Transverse colon (tissue), 4 donors: ENCODE measurements around the gene ZDHHC6. TPM values are rescaled to one million over a fixed set of nuclear protein-coding genes. Genes with fewer than 3 reads are reported as not detected.

Experiments used
- DNase-seq: peaks from one replicate; pipeline ENCODE4 v3.0.0-alpha.2; 2019
- H3K27ac ChIP-seq, 4 donors: fragments of 200-600 bp; sonication (generic); 2 replicates each; pipeline ENCODE4 v1.5.1; 2016 to 2018; ENCODE audit warnings: inconsistent platforms in 4 of 4
- H3K27me3 ChIP-seq: fragments of 200-600 bp; sonication (generic); 2 replicates; pipeline ENCODE4 v1.5.1; 2017; ENCODE audit warnings: inconsistent platforms
- H3K36me3 ChIP-seq, 4 donors: fragments of 200-600 bp; sonication (generic); 2 replicates each; pipeline ENCODE4 v1.5.1; 2017 to 2019; ENCODE audit warnings: inconsistent platforms in 4 of 4
- H3K4me1 ChIP-seq, 4 donors: fragments of 200-600 bp; sonication (generic); 2 replicates each; pipeline ENCODE4 v1.5.1; 2017 to 2020; ENCODE audit warnings: inconsistent platforms in 4 of 4
- H3K4me3 ChIP-seq, 4 donors: fragments of 200-600 bp; sonication (generic); 1 replicate in 1 of 4; 2 replicates in 3 of 4; pipeline versions ENCODE4 v1.5.1 to v1.6.1; 2017 to 2019; ENCODE audit warnings: inconsistent platforms in 4 of 4
- H3K9me3 ChIP-seq, 2 donors: fragments of 200-600 bp; sonication (generic); 2 replicates each; pipeline ENCODE4 v1.5.1; 2017 to 2019; ENCODE audit warnings: inconsistent platforms in 2 of 2
- EP300 ChIP-seq: sonication (generic); formaldehyde crosslinking; IDR thresholded peaks from one replicate; pipeline ENCODE4 v1.6.1; 2017; ENCODE audit warnings: antibody characterized with exemption, low read depth
- POLR2A ChIP-seq: fragments of 450-650 bp; IDR thresholded peaks from one replicate; pipeline ENCODE4 v1.6.1; 2016; ENCODE audit warnings: antibody characterized with exemption, mild to moderate bottlenecking, moderate library complexity
- POLR2AphosphoS5 ChIP-seq, 3 donors: sonication (generic); formaldehyde crosslinking; IDR thresholded peaks; one replicate each; pipeline ENCODE4 v1.6.1; 2016; ENCODE audit warnings: antibody characterized with exemption in 3 of 3
- WGBS, 2 donors: methylation state at CpG; one replicate each; pipeline ENCODE4 v1.1.5; 2018; ENCODE audit warnings: low coverage in 1 of 2; 5-methylcytosine and 5-hydroxymethylcytosine counted together
- in situ Hi-C, 4 donors: fragments of 200-750 bp; cut with MboI; loops; one replicate each; pipeline versions ENCODE4 v1.15.0 to v1.15.1; 2017; ENCODE audit warnings: low sequenced_read_pairs in 3 of 4, low pct_ligation_motif_present in 1 of 4, low pct_unique_long_range_greater_than_20kb in 1 of 4
- intact Hi-C: fragments of 100-400 bp; cut with DNase I; formaldehyde crosslinking; loops from one replicate; pipeline ENCODE4 v1.15.1; 2023; ENCODE audit warnings: low total_unique reads
- total RNA-seq, 4 donors: library from RNA; depleted of rRNA; stranded (reverse); fragments of >200 nt; gene quantifications; one replicate each; pipeline ENCODE4 v1.1.0, GENCODE V29; 2016
- TF ChIP-seq, protein P1 (sequence below), 5 experiments: fragments of 200-600 bp in 3 of 5; fragments of 450-650 bp in 2 of 5; sonication (generic) in 3 of 5; IDR thresholded peaks; 1 replicate in 2 of 5; 2 replicates in 3 of 5; pipeline ENCODE4 v1.5.1; 2016 to 2017; ENCODE audit warnings: antibody characterized with exemption in 5 of 5, inconsistent platforms in 3 of 5, mild to moderate bottlenecking in 2 of 5, moderate library complexity in 1 of 5

ZDHHC6 gene
- total RNA-seq, 4 donors from 2014 or later = 13.1 to 46.4 (median 24.6) TPM

- H3K27me3 ChIP-seq = no peaks in the 10 kb centered on the region
- H3K4me1 ChIP-seq = no peaks in the 10 kb centered on the region
- no peaks in the 10 kb centered on the region for H3K9me3 ChIP-seq
- no peak for TF ChIP-seq POLR2AphosphoS5 (IDR thresholded peaks at IDR 0.05)
- H3K4me3 ChIP-seq = no peak overlapping the region
- no peak for DNase-seq
- in situ Hi-C loops (loop anchor here in 1 of 4 donors (25.0 kb wide), 1 partner anchor 926 kb away; no protein-coding TSS in a partner anchor), intact Hi-C loops (no loop called here)
- H3K36me3 ChIP-seq = peaks cover 0 to 21% (median 10%) of the 10 kb centered on the region in 4 donors
- 92 to 99% methylated on average over 3 to 4 of the region's 4 CpGs for WGBS, 2 donors
- no peak overlapping the region for H3K27ac ChIP-seq
Measured at GRCh38 chr10:112461029-112461887, 14.5 kb upstream of the ZDHHC6 start.

GRCh38 chr10:112460366-112460765 is 13.7 kb upstream of the ZDHHC6 start:
- H3K4me3 ChIP-seq = no peak overlapping the region
- intact Hi-C loops = no loop called here
- WGBS, 2 donors = 87 to 97% methylated on average over 2 of the region's 2 CpGs
- in situ Hi-C loops = loop anchor here in 1 of 4 donors (25.0 kb wide), 1 partner anchor 927 kb away; no protein-coding TSS in a partner anchor
- no peak overlapping the region for H3K27ac ChIP-seq
- DNase-seq = no peak
- H3K36me3 ChIP-seq = peaks cover 0 to 15% (median 7%) of the 10 kb centered on the region in 4 donors
- H3K4me1 ChIP-seq = no peaks in the 10 kb centered on the region
- H3K9me3 ChIP-seq = no peaks in the 10 kb centered on the region
- no peak for TF ChIP-seq POLR2A
- TF ChIP-seq, protein P1, sequence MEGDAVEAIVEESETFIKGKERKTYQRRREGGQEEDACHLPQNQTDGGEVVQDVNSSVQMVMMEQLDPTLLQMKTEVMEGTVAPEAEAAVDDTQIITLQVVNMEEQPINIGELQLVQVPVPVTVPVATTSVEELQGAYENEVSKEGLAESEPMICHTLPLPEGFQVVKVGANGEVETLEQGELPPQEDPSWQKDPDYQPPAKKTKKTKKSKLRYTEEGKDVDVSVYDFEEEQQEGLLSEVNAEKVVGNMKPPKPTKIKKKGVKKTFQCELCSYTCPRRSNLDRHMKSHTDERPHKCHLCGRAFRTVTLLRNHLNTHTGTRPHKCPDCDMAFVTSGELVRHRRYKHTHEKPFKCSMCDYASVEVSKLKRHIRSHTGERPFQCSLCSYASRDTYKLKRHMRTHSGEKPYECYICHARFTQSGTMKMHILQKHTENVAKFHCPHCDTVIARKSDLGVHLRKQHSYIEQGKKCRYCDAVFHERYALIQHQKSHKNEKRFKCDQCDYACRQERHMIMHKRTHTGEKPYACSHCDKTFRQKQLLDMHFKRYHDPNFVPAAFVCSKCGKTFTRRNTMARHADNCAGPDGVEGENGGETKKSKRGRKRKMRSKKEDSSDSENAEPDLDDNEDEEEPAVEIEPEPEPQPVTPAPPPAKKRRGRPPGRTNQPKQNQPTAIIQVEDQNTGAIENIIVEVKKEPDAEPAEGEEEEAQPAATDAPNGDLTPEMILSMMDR (IDR thresholded peaks at IDR 0.05) = no peak
- no peak for TF ChIP-seq POLR2AphosphoS5 (IDR thresholded peaks at IDR 0.05)
- no peak for TF ChIP-seq EP300
- no peaks in the 10 kb centered on the region for H3K27me3 ChIP-seq

- Histone ChIP-seq H3K27me3 (no peaks in the 10 kb centered on the region), H3K36me3 (peaks cover 0 to 4% (median 0%) of the 10 kb centered on the region in 4 donors), H3K4me3 (no peak overlapping the region), H3K9me3 (no peaks in the 10 kb centered on the region), H3K4me1 (peaks cover 0 to 6% (median 0%) of the 10 kb centered on the region in 4 donors), H3K27ac (no peak overlapping the region)
- in situ Hi-C loops = loop anchor here in 1 of 4 donors (25.0 kb wide), 1 partner anchor 931 kb away; no protein-coding TSS in a partner anchor
- TF ChIP-seq POLR2AphosphoS5 (IDR thresholded peaks at IDR 0.05) (no peak), EP300 (no peak), POLR2A (no peak)
- TF ChIP-seq, protein P1 (IDR thresholded peaks at IDR 0.05) = no peak
- WGBS, 2 donors = 95 to 100% methylated on average over 1 to 2 of the region's 2 CpGs
- DNase-seq = no peak
- intact Hi-C loops = no loop called here
Measured at GRCh38 chr10:112456533-112456932, 9.8 kb upstream of the ZDHHC6 start.

- Histone ChIP-seq H3K9me3 (no peaks in the 10 kb centered on the region), H3K27me3 (no peaks in the 10 kb centered on the region), H3K36me3 (no peaks in the 10 kb centered on the region), H3K4me1 (peaks cover 0 to 6% (median 0%) of the 10 kb centered on the region in 4 donors), H3K27ac (no peak overlapping the region), H3K4me3 (no peak overlapping the region)
- intact Hi-C loops (no loop called here), in situ Hi-C loops (loop anchor here in 1 of 4 donors (25.0 kb wide), 1 partner anchor 932 kb away; no protein-coding TSS in a partner anchor)
- WGBS, 2 donors = 22 to 70% methylated on average over 1 to 2 of the region's 3 CpGs
- TF ChIP-seq POLR2AphosphoS5 (IDR thresholded peaks at IDR 0.05) (no peak), EP300 (no peak), POLR2A (no peak)
- TF ChIP-seq, protein P1 (IDR thresholded peaks at IDR 0.05) = no peak
- DNase-seq = no peak
Measured at GRCh38 chr10:112454910-112455779, 8.4 kb upstream of the ZDHHC6 start.
